Neutrophil (primary cell): ENCODE data around the gene GPR176.

Experiments used
- H3K27ac ChIP-seq: fragments of 200-600 bp; sonication (generic); 2 replicates; pipeline ENCODE4 v1.5.1; 2016; ENCODE audit warnings: mild to moderate bottlenecking, moderate library complexity
- H3K27me3 ChIP-seq: fragments of 200-600 bp; sonication (generic); 2 replicates; pipeline ENCODE4 v1.6.0; 2016; ENCODE audit warnings: mild to moderate bottlenecking
- H3K36me3 ChIP-seq: fragments of 200-600 bp; sonication (generic); 2 replicates; pipeline ENCODE4 v1.5.1; 2017
- H3K4me1 ChIP-seq, 2 experiments: fragments of 200-600 bp in 1 of 2; sonication (generic) in 1 of 2; 1 replicate in 1 of 2; 2 replicates in 1 of 2; pipeline versions ENCODE4 v1.5.1 to v1.6.1; 2013 to 2016; ENCODE audit warnings: low read depth in 1 of 2, low read length in 1 of 2, mild to moderate bottlenecking in 1 of 2, moderate library complexity in 1 of 2; ENCODE audit not compliant: control insufficient read depth in 1 of 2, insufficient read depth in 1 of 2
- H3K4me3 ChIP-seq, 2 experiments: fragments of 200-600 bp in 1 of 2; sonication (generic) in 1 of 2; 1 replicate in 1 of 2; 2 replicates in 1 of 2; pipeline ENCODE4 v1.5.1; 2013 to 2016; ENCODE audit warnings: low read depth in 1 of 2, low read length in 1 of 2, mild to moderate bottlenecking in 1 of 2, moderate library complexity in 1 of 2
- H3K9me3 ChIP-seq: fragments of 200-600 bp; sonication (generic); 2 replicates; pipeline ENCODE4 v1.5.1; 2016
- TF ChIP-seq, protein P1 (sequence below): fragments of 200-600 bp; sonication (generic); IDR thresholded peaks from 2 replicates; pipeline ENCODE4 v1.5.1; 2016; ENCODE audit warnings: antibody characterized with exemption

GPR176 gene

DNA sequence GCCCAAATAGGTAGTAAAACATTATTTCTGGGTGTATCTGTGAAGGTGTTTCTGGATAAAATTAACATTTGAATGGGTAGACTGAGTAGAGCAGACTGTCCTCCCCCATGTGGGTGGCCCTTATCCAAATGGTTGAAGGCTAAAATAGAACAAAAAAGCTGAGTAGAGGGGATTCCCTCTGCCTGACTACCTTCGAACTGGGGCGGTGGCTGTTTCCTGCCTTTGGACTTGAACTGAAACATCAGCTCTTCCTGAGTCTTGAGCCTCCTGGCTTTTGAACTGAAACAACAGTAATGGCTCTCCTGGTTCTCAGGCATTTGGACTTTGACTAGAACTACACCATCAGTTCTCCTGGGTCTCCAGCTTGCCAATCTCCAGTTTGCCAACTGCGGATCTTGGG is 4.4 kb upstream of the GPR176 start:
- TF ChIP-seq, protein P1, sequence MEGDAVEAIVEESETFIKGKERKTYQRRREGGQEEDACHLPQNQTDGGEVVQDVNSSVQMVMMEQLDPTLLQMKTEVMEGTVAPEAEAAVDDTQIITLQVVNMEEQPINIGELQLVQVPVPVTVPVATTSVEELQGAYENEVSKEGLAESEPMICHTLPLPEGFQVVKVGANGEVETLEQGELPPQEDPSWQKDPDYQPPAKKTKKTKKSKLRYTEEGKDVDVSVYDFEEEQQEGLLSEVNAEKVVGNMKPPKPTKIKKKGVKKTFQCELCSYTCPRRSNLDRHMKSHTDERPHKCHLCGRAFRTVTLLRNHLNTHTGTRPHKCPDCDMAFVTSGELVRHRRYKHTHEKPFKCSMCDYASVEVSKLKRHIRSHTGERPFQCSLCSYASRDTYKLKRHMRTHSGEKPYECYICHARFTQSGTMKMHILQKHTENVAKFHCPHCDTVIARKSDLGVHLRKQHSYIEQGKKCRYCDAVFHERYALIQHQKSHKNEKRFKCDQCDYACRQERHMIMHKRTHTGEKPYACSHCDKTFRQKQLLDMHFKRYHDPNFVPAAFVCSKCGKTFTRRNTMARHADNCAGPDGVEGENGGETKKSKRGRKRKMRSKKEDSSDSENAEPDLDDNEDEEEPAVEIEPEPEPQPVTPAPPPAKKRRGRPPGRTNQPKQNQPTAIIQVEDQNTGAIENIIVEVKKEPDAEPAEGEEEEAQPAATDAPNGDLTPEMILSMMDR, result no peak
- Histone ChIP-seq H3K27ac (no peak overlapping the region), H3K4me3 (no peak overlapping the region), H3K27me3 (peaks cover 38% of the 10 kb centered on the region), H3K36me3 (no peaks in the 10 kb centered on the region), H3K4me1 (peaks cover 13 to 18% of the 10 kb centered on the region in 2 experiments), H3K9me3 (no peaks in the 10 kb centered on the region)

GRCh38 chr15:39922462-39923092 is 2.5 kb upstream of the GPR176 start:
- TF ChIP-seq, protein P1, result no peak
- H3K27ac ChIP-seq, result no peak overlapping the region
- H3K27me3 ChIP-seq, result peaks cover 57% of the 10 kb centered on the region
- no peaks in the 10 kb centered on the region for H3K36me3 ChIP-seq
- H3K9me3 ChIP-seq, result no peaks in the 10 kb centered on the region
- peaks cover 15 to 24% of the 10 kb centered on the region in 2 experiments for H3K4me1 ChIP-seq
- H3K4me3 ChIP-seq, result no peak overlapping the region

DNA sequence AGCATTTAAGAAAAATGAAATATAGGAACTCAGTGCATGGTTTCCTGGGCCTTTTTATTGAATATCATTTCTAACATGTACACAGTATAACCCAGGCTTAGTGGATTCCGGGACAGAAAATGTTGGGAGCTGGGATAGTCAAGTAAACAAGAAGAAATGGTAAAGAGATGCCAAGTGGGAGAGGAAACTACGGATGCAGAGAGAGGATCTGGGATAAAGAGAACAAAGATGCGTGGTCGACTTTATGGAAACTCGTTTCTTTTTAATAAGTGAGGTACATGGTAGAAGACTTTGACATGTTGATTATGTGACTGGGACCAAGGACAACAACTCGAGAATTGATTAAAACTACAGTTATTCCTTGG is 1.2 kb upstream of the GPR176 start:
- Histone ChIP-seq H3K4me3 (peak overlapping the region; percentile 64 to 84), H3K36me3 (no peaks in the 10 kb centered on the region), H3K27ac (no peak overlapping the region), H3K27me3 (peaks cover 70% of the 10 kb centered on the region), H3K4me1 (peaks cover 15 to 24% of the 10 kb centered on the region in 2 experiments), H3K9me3 (no peaks in the 10 kb centered on the region)
- TF ChIP-seq, protein P1, result no peak

- Histone ChIP-seq H3K4me1 (peaks cover 15 to 24% of the 10 kb centered on the region in 2 experiments), H3K27me3 (peaks cover 76% of the 10 kb centered on the region), H3K4me3 (peak overlapping the region; percentile 64 to 84), H3K9me3 (no peaks in the 10 kb centered on the region), H3K27ac (no peak overlapping the region), H3K36me3 (no peaks in the 10 kb centered on the region)
- TF ChIP-seq, protein P1, result no peak
Observed at GRCh38 chr15:39920510-39921273, 626 bp upstream of the GPR176 start.

DNA sequence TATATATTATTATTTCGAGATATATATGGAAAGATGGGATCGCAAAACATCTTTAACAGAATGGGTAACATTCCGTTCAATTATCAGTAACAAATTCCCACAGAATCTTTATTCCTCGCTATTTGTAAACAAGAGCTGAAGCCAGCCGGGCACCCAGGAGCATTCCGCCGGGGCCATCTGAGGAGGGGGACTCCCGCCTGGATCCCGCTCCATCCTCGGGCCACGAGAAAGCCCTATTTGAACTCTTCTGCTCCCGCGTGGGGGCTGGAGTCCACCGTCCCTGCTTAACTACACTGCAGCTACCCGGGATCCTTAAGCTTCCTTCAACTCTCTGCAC is 687 bp downstream of the GPR176 start:
- H3K27ac ChIP-seq, result no peak overlapping the region
- H3K36me3 ChIP-seq, result no peaks in the 10 kb centered on the region
- peaks cover 79% of the 10 kb centered on the region for H3K27me3 ChIP-seq
- peak overlapping the region; percentile 64 to 84 for H3K4me3 ChIP-seq
- H3K4me1 ChIP-seq, result peaks cover 15 to 24% of the 10 kb centered on the region in 2 experiments
- H3K9me3 ChIP-seq, result no peaks in the 10 kb centered on the region
- TF ChIP-seq, protein P1, result no peak
